GM12878 (cell line): ENCODE results near the gene HAPLN2. TPM values are rescaled to one million over a fixed set of nuclear protein-coding genes. Genes with fewer than 3 reads are reported as not detected.

Source experiments
- ATAC-seq: fragments of 200-7000 bp; cut with Tn5 transposase; 3 replicates; pipeline ENCODE4 v1.9.1; 2020; ENCODE audit warnings: mild to moderate bottlenecking, moderate library complexity
- BruUV-seq: library from RNA; stranded (reverse); fragments of 400-500 nt; replicated peaks from 2 replicates; lab custom pipeline; 2021; lab: Mats Ljungman, UMichigan
- CTCF ChIA-PET: fragments of 300-600 bp; sonication (Branson Sonifier 250); formaldehyde crosslinking; extraction: SDS; loops from one replicate; lab custom pipeline; 2021; ENCODE audit warnings: inconsistent platforms; lab: Yijun Ruan, JAX
- POLR2A ChIA-PET: fragments of 350-600 bp; formaldehyde crosslinking; extraction: SDS; loops from one replicate; lab custom pipeline; 2021; ENCODE audit warnings: inconsistent platforms; lab: Charles Lee
- RAD21 ChIA-PET: fragments of 300-600 bp; sonication (Branson Sonifier 250); formaldehyde crosslinking; loops from one replicate; lab custom pipeline; 2023; ENCODE audit warnings: antibody characterized with exemption; ENCODE audit not compliant: unreplicated experiment; lab: Charles Lee
- SMC1A ChIA-PET: fragments of 300-600 bp; sonication (Branson Sonifier 250); formaldehyde crosslinking; loops from one replicate; lab custom pipeline; 2023; ENCODE audit not compliant: unreplicated experiment, uncharacterized antibody; lab: Charles Lee
- DNase-seq: peaks from one replicate; pipeline ENCODE4 v3.0.0-alpha.2; 2011; ENCODE audit warnings: low read depth, low spot score
- FAIRE-seq: peaks from 3 replicates; lab custom pipeline; 2011; peaks lifted over from hg19 to GRCh38; lab: Jason Lieb, UNC
- H2AFZ ChIP-seq: 2 replicates; pipeline ENCODE4 v1.6.0; 2011; ENCODE audit warnings: low read depth, low read length, control low read depth; ENCODE audit not compliant: control insufficient read depth
- H3K27ac ChIP-seq: 2 replicates; pipeline ENCODE4 v1.5.1; 2011; ENCODE audit warnings: control low read depth; ENCODE audit not compliant: control insufficient read depth, insufficient read depth
- H3K27me3 ChIP-seq, 2 experiments: replicated peaks in 1 of 2; 2 replicates each; pipeline versions ENCODE4 v1.6.0 to v1.6.1; 2011; ENCODE audit warnings: low read length in 1 of 2; ENCODE audit not compliant: control insufficient read depth in 2 of 2, insufficient read depth in 2 of 2
- H3K36me3 ChIP-seq, 2 experiments: 2 replicates each; pipeline ENCODE4 v1.5.1; 2011; ENCODE audit warnings: low read length in 1 of 2; ENCODE audit not compliant: control insufficient read depth in 2 of 2, insufficient read depth in 2 of 2
- H3K4me1 ChIP-seq: 2 replicates; pipeline ENCODE4 v1.6.1; 2011; ENCODE audit warnings: mild to moderate bottlenecking, low read length, moderate library complexity, mixed read lengths; ENCODE audit not compliant: control insufficient read depth, insufficient read depth
- H3K4me2 ChIP-seq: 2 replicates; pipeline ENCODE4 v1.6.0; 2011; ENCODE audit warnings: control low read depth; ENCODE audit not compliant: control insufficient read depth, insufficient read depth
- H3K4me3 ChIP-seq: fragments of 200-600 bp; sonication (generic); 2 replicates; pipeline ENCODE4 v1.5.1; 2016
- H3K79me2 ChIP-seq: 2 replicates; pipeline ENCODE4 v1.6.0; 2011; ENCODE audit warnings: low read length; ENCODE audit not compliant: control insufficient read depth, insufficient read depth
- H3K9ac ChIP-seq: 2 replicates; pipeline ENCODE4 v1.8.0; 2011; ENCODE audit warnings: low read length, control low read depth, mixed read lengths; ENCODE audit not compliant: control insufficient read depth, insufficient read depth
- H3K9me3 ChIP-seq: replicated peaks from 3 replicates; pipeline ENCODE4 v1.5.1; 2011; ENCODE audit warnings: mild to moderate bottlenecking, low read length; ENCODE audit not compliant: control insufficient read depth, insufficient read depth
- H4K20me1 ChIP-seq: 2 replicates; pipeline ENCODE4 v1.6.0; 2011; ENCODE audit not compliant: control insufficient read depth, insufficient read depth
- E4F1 ChIP-seq: fragments of 450-650 bp; IDR thresholded peaks from 2 replicates; pipeline ENCODE4 v1.6.1; 2018; ENCODE audit warnings: borderline replicate concordance, mild to moderate bottlenecking; ENCODE audit not compliant: partially characterized antibody
- NFYA ChIP-seq: IDR thresholded peaks from 2 replicates; pipeline ENCODE4 v1.6.1; 2011; ENCODE audit warnings: low read depth, mild to moderate bottlenecking, low read length, improper control_type of control experiment, borderline replicate concordance
- POLR2A ChIP-seq: IDR thresholded peaks from 2 replicates; pipeline ENCODE4 v1.6.1; 2011; ENCODE audit warnings: low read depth, mild to moderate bottlenecking, low read length
- RB1 ChIP-seq: fragments of 450-650 bp; formaldehyde crosslinking; IDR thresholded peaks from 2 replicates; pipeline ENCODE4 v1.6.1; 2017; ENCODE audit warnings: mild to moderate bottlenecking, borderline replicate concordance
- SPI1 ChIP-seq: IDR thresholded peaks from 2 replicates; pipeline ENCODE4 v1.6.1; 2011; ENCODE audit warnings: low read depth, mild to moderate bottlenecking, low read length, moderate library complexity, borderline replicate concordance; ENCODE audit not compliant: insufficient read depth
- STAT1 ChIP-seq: fragments of 450-650 bp; conservative IDR thresholded peaks from 2 replicates; pipeline ENCODE4 v1.6.1; 2014; ENCODE audit warnings: antibody characterized with exemption, mild to moderate bottlenecking
- SUPT20H ChIP-seq: IDR thresholded peaks from 2 replicates; pipeline ENCODE4 v1.6.1; 2011; ENCODE audit warnings: low read depth, mild to moderate bottlenecking, low read length, moderate library complexity, borderline replicate concordance; ENCODE audit not compliant: control insufficient read depth
- SUZ12 ChIP-seq: fragments of 200-600 bp; sonication (generic); IDR thresholded peaks from one replicate; pipeline ENCODE4 v1.6.1; 2018; ENCODE audit warnings: antibody characterized with exemption, mild to moderate bottlenecking; ENCODE audit not compliant: unreplicated experiment
- ZBED1 ChIP-seq: IDR thresholded peaks from 2 replicates; pipeline ENCODE4 v1.6.1; 2016; ENCODE audit warnings: borderline replicate concordance
- ZNF217 ChIP-seq: fragments of 450-650 bp; IDR thresholded peaks from 2 replicates; pipeline ENCODE4 v1.6.1; 2017; ENCODE audit warnings: antibody characterized with exemption, mild to moderate bottlenecking
- WGBS: methylation state at CpG from one replicate; pipeline ENCODE4 v1.1.6; 2016; ENCODE audit warnings: low lambda C conversion rate; ENCODE audit not compliant: insufficient replicate concordance, insufficient coverage; ENCODE audit errors: missing lambda C conversion rate; 5-methylcytosine and 5-hydroxymethylcytosine counted together
- in situ Hi-C: fragments of 300-500 bp; cut with MboI; formaldehyde crosslinking; loops from 9 replicates; pipeline ENCODE4 v1.14.3; 2018; ENCODE audit warnings: mixed read lengths
- intact Hi-C: fragments of 100-400 bp; cut with micrococcal nuclease; formaldehyde crosslinking; loops from one replicate; pipeline ENCODE4 v1.14.2; 2022; ENCODE audit not compliant: unreplicated experiment
- polyA plus RNA-seq, 11 experiments: library from polyadenylated mRNA; depleted of rRNA in 4 of 11; unstranded in 6 of 11; stranded (reverse) in 5 of 11; fragments of >200 nt; fragmentation: Nextera tagmentation in 4 of 11; fragmentation: Illumina TruSeq in 1 of 11; extraction: Ambion mirVana in 4 of 11; extraction: Trizol in 1 of 11; gene quantifications; 1 replicate in 1 of 11; 2 replicates in 10 of 11; pipeline versions ENCODE4 v1.2.1 to v1.2.3, GENCODE V29; 2011 to 2016; ENCODE audit warnings: inconsistent platforms in 2 of 11, missing spikeins in 2 of 11, low read depth in 1 of 11
- total RNA-seq, 4 experiments: library from RNA; depleted of rRNA in 3 of 4; stranded (reverse); fragments of >200 nt in 3 of 4; fragmentation: Illumina TruSeq in 1 of 4; extraction: Trizol in 1 of 4; gene quantifications; 2 replicates each; pipeline versions ENCODE4 v1.2.1 to v1.2.3, GENCODE V29; 2013 to 2021
- TF ChIP-seq, protein P1 (sequence below): IDR thresholded peaks from 2 replicates; pipeline ENCODE4 v1.6.1; 2012; ENCODE audit warnings: low read length, inconsistent platforms
- TF ChIP-seq, protein P2 (sequence below): IDR thresholded peaks from 2 replicates; pipeline ENCODE4 v1.6.1; 2011; ENCODE audit warnings: low read depth, mild to moderate bottlenecking, low read length, moderate library complexity, borderline replicate concordance; ENCODE audit errors: extremely low read depth

Gene HAPLN2
- total and polyA plus RNA-seq, 10 of the 15 experiments (the other 5 are each of a cell fraction or from before 2014, with no cell fraction given) = 0.15 to 0.24 TPM; not detected in 8

DNA sequence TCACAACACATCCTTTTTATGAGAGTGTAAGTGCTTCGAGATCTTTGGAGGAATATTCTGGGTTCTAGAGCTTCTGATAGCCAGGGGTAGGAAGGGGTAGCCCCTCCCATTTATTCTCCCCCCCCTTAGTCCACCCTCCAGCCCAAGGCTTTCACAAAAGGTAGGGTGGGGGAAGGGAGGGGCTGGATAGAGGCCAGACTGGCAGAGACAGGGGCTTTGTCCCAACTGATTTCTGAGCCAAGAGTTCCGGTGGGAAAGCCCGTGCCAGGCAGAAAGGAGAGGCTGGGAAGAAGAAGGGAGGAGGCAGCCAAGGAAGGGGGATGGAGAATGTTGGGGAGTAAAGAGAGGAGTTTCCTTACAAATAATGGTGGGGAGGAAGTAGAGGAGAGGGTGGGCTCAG, 25.8 kb downstream of the HAPLN2 start:
- DNase-seq (no peak), ATAC-seq (no peak), FAIRE-seq (no peak)
- no peaks in the 10 kb centered on the region for H3K79me2 ChIP-seq
- CTCF ChIA-PET = interaction anchor here (0.6 to 4.2 kb wide), 3 partner anchors 12 to 41 kb away, joined by 3 to 26 read pairs (median 15); no protein-coding TSS in a partner anchor
- no peaks in the 10 kb centered on the region for H4K20me1 ChIP-seq
- intact Hi-C loops = no loop called here
- in situ Hi-C loops = no loop called here
- H3K27ac ChIP-seq = no peak overlapping the region
- no peaks in the 10 kb centered on the region for H3K36me3 ChIP-seq
- TF ChIP-seq STAT1 (no peak), ZBED1 (no peak), POLR2A (no peak), ZNF217 (no peak), SPI1 (no peak), SUZ12 (no peak), NFYA (no peak), RB1 (no peak), E4F1 (no peak), SUPT20H (no peak)
- TF ChIP-seq, protein P1, sequence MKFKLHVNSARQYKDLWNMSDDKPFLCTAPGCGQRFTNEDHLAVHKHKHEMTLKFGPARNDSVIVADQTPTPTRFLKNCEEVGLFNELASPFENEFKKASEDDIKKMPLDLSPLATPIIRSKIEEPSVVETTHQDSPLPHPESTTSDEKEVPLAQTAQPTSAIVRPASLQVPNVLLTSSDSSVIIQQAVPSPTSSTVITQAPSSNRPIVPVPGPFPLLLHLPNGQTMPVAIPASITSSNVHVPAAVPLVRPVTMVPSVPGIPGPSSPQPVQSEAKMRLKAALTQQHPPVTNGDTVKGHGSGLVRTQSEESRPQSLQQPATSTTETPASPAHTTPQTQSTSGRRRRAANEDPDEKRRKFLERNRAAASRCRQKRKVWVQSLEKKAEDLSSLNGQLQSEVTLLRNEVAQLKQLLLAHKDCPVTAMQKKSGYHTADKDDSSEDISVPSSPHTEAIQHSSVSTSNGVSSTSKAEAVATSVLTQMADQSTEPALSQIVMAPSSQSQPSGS = no peak
- TF ChIP-seq, protein P2, sequence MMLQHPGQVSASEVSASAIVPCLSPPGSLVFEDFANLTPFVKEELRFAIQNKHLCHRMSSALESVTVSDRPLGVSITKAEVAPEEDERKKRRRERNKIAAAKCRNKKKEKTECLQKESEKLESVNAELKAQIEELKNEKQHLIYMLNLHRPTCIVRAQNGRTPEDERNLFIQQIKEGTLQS = no peak
- H3K27me3 ChIP-seq = peaks cover 0 to 2% of the 10 kb centered on the region in 2 experiments; a peak in 3 of 4 replicates
- no peak overlapping the region for H3K9ac ChIP-seq
- POLR2A ChIA-PET = no interaction called here
- no peak overlapping the region for H3K4me3 ChIP-seq
- H3K4me1 ChIP-seq = peaks cover 8% of the 10 kb centered on the region
- 82% methylated on average over 3 of the region's 3 CpGs for WGBS
- no peak overlapping the region for H3K4me2 ChIP-seq
- H3K9me3 ChIP-seq = no peaks in the 10 kb centered on the region
- SMC1A ChIA-PET = interaction anchor here (2.5 kb wide), 1 partner anchor 18 kb away, joined by 8 read pairs; no protein-coding TSS in a partner anchor
- no TSS peak for BruUV-seq
- RAD21 ChIA-PET = no interaction called here
- H2AFZ ChIP-seq = no peak overlapping the region
